ENCODE results near the gene RGS7BP.

The RGS7BP gene

DNA sequence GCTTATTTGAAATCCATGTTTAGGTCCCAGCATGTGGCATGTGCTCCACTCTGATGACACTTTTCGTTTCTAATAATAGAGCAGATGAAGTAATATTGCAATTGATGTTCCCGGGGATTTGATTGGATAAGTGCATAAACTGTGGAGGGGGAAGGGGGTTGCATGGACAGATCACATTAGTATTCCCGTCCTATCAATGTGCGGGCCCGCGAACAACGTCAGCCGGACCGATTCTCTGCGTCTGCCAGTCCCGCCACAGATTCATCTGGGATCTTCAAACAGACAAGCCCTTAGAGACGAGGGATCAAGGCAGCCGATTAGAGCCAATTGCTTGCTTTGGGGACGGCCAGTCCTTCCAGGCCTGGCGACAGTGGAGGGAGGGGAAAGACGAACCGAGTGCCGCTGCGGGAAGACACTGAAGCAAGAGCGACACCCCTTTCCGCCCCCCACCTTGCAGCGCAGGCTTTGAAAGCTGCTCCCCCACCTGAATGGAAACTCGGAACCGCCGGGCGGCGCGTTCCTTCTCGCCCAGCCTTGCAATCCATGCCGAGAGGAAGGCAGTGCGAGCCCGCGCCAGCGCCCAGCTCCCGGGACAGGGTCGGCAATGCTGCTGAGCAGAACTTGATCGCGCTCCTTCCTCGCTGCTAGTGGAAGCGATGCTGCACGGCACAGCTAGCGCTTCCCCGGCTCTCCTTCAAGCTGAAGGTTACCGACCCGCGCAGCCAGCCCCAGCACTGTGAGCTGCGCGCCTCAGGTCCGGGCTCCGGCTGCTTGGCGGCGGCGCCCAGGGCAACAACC, at the start of gene RGS7BP:
Gene RGS7BP, plus strand, starts transcription at position 247 of the 798 bp plus-strand sequence. CDS start 610 bp downstream, outside the sequence.
- H3K9me2 ChIP-seq (replicated peaks; ENCODE audit: insufficient read depth, low read length) = no peaks in the 10 kb centered on the region
- no peak within 1 kb of the TSS for H3K9ac ChIP-seq (ENCODE audit: low read length)
- H3K9me3 ChIP-seq (ENCODE audit: insufficient read depth, low read length) = no peaks in the 10 kb centered on the region
- no peaks in the 10 kb centered on the region for H3K36me3 ChIP-seq (ENCODE audit: low read length)
- no peaks in the 10 kb centered on the region for H3F3A ChIP-seq (ENCODE audit: insufficient read depth)
- no peak within 1 kb of the TSS for H3K4me2 ChIP-seq (ENCODE audit: low read depth, low read length, poor library complexity, severe bottlenecking)
- TF ChIP-seq EZH2phosphoT487 (conservative IDR thresholded peaks at IDR 0.05; ENCODE audit: low read length) = no peak
- TF ChIP-seq, protein P1, sequence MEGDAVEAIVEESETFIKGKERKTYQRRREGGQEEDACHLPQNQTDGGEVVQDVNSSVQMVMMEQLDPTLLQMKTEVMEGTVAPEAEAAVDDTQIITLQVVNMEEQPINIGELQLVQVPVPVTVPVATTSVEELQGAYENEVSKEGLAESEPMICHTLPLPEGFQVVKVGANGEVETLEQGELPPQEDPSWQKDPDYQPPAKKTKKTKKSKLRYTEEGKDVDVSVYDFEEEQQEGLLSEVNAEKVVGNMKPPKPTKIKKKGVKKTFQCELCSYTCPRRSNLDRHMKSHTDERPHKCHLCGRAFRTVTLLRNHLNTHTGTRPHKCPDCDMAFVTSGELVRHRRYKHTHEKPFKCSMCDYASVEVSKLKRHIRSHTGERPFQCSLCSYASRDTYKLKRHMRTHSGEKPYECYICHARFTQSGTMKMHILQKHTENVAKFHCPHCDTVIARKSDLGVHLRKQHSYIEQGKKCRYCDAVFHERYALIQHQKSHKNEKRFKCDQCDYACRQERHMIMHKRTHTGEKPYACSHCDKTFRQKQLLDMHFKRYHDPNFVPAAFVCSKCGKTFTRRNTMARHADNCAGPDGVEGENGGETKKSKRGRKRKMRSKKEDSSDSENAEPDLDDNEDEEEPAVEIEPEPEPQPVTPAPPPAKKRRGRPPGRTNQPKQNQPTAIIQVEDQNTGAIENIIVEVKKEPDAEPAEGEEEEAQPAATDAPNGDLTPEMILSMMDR (IDR thresholded peaks at IDR 0.05; ENCODE audit: insufficient read depth, low read length, poor library complexity, severe bottlenecking) = no peak
- H4K20me1 ChIP-seq (ENCODE audit: low read depth, low read length) = no peaks in the 10 kb centered on the region
- H3K79me2 ChIP-seq (ENCODE audit: insufficient read depth, low read length) = no peaks in the 10 kb centered on the region
- no peak within 1 kb of the TSS for H2AFZ ChIP-seq (ENCODE audit: low read depth, low read length, severe bottlenecking)
- no peak within 1 kb of the TSS for H3K4me3 ChIP-seq (ENCODE audit: insufficient read depth, low read length, poor library complexity, severe bottlenecking)
- H3K27ac ChIP-seq (ENCODE audit: low read depth, low read length) = no peak within 1 kb of the TSS
- no peaks in the 10 kb centered on the region for H3K27me3 ChIP-seq (ENCODE audit: low read length)

DNA sequence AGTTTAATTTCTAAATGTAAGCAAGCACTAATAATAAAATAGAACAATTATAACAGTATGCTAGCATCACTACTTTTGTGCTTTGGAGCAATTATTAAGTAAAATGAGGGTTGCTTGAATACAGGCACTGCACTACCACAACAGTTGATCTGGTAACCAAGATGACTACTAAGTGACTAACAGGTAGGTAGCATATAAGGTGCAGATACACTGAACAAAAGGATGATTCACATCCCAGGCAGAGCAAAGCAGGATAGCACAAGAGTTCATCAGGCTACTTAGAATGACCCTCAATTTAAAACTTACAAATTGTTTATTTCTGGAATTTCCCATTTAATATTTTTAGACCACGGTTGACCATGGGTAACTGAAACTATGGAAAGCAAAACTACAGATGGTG, 48.0 kb upstream of the RGS7BP start:
- no peaks in the 10 kb centered on the region for H3K36me3 ChIP-seq (ENCODE audit: low read length)
- no peak overlapping the region for H2AFZ ChIP-seq (ENCODE audit: low read depth, low read length, severe bottlenecking)
- no peaks in the 10 kb centered on the region for H3K79me2 ChIP-seq (ENCODE audit: insufficient read depth, low read length)
- no peak overlapping the region for H3K9ac ChIP-seq (ENCODE audit: low read length)
- no peak overlapping the region for H3K4me2 ChIP-seq (ENCODE audit: low read depth, low read length, poor library complexity, severe bottlenecking)
- no peak overlapping the region for H3K27ac ChIP-seq (ENCODE audit: low read depth, low read length)
- H3K9me2 ChIP-seq (replicated peaks; ENCODE audit: insufficient read depth, low read length) = no peaks in the 10 kb centered on the region
- H3K9me3 ChIP-seq (ENCODE audit: insufficient read depth, low read length) = no peaks in the 10 kb centered on the region
- no peaks in the 10 kb centered on the region for H4K20me1 ChIP-seq (ENCODE audit: low read depth, low read length)
- no peaks in the 10 kb centered on the region for H3F3A ChIP-seq (ENCODE audit: insufficient read depth)
- TF ChIP-seq EZH2phosphoT487 (conservative IDR thresholded peaks at IDR 0.05; ENCODE audit: low read length) = no peak
- TF ChIP-seq, protein P1 (IDR thresholded peaks at IDR 0.05; ENCODE audit: insufficient read depth, low read length, poor library complexity, severe bottlenecking) = no peak
- no peaks in the 10 kb centered on the region for H3K27me3 ChIP-seq (ENCODE audit: low read length)
- H3K4me3 ChIP-seq (ENCODE audit: insufficient read depth, low read length, poor library complexity, severe bottlenecking) = no peak overlapping the region

DNA sequence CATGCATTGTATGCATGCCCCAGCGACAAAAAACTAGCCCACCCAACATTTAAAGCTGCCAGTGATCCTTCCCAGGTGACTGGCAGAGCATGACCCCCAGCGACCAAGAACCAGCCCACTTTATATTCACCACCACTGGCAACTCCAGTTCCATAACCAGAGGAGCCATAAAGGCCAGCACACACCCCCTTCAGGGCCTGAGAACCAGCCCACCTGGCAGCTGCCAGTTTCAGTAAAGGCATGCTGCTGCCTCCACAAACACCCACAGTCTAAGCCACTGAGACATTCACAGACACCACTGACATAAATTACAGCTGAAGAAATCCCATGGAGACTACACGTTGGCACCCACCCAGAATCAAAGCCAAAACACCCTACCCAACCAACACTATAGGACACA, 46.9 kb upstream of the RGS7BP start:
- Histone ChIP-seq H2AFZ (ENCODE audit: low read depth, low read length, severe bottlenecking) (no peak overlapping the region), H3K27me3 (ENCODE audit: low read length) (no peaks in the 10 kb centered on the region), H3K27ac (ENCODE audit: low read depth, low read length) (no peak overlapping the region), H3K9me2 (replicated peaks; ENCODE audit: insufficient read depth, low read length) (no peaks in the 10 kb centered on the region), H3K9ac (ENCODE audit: low read length) (no peak overlapping the region), H3F3A (ENCODE audit: insufficient read depth) (no peaks in the 10 kb centered on the region), H3K36me3 (ENCODE audit: low read length) (no peaks in the 10 kb centered on the region), H3K79me2 (ENCODE audit: insufficient read depth, low read length) (no peaks in the 10 kb centered on the region), H3K4me3 (ENCODE audit: insufficient read depth, low read length, poor library complexity, severe bottlenecking) (no peak overlapping the region), H3K4me2 (ENCODE audit: low read depth, low read length, poor library complexity, severe bottlenecking) (no peak overlapping the region), H4K20me1 (ENCODE audit: low read depth, low read length) (no peaks in the 10 kb centered on the region), H3K9me3 (ENCODE audit: insufficient read depth, low read length) (no peaks in the 10 kb centered on the region)
- TF ChIP-seq EZH2phosphoT487 (conservative IDR thresholded peaks at IDR 0.05; ENCODE audit: low read length) = no peak
- TF ChIP-seq, protein P1 (IDR thresholded peaks at IDR 0.05; ENCODE audit: insufficient read depth, low read length, poor library complexity, severe bottlenecking) = no peak
